B cell (primary cell): ENCODE data around the gene ZNF81.

Experiments used
- CTCF ChIP-seq: fragments of 200-600 bp; IDR thresholded peaks from one replicate; pipeline ENCODE4 v1.8.0; 2022; ENCODE audit warnings: antibody characterized with exemption, mild to moderate bottlenecking
- EZH2 ChIP-seq: IDR thresholded peaks from 2 replicates; pipeline ENCODE4 v1.6.1; 2012; ENCODE audit warnings: borderline replicate concordance, low read depth, mild to moderate bottlenecking, moderate library complexity, low read length; ENCODE audit not compliant: insufficient read depth, poor library complexity, severe bottlenecking

GRCh38 chrX:47831788-47832187 lies 4.9 kb upstream of the ZNF81 start:
- TF ChIP-seq CTCF (peak; percentile 73), EZH2 (no peak)
